A673 (cell line): ENCODE measurements around the gene ACP5. TPM values are rescaled to one million over a fixed set of nuclear protein-coding genes. Genes with fewer than 3 reads are reported as not detected.

Experiments used
- BruUV-seq: library from RNA; stranded (reverse); fragments of 400-500 nt; replicated peaks from 2 replicates; lab custom pipeline; 2021; lab: Mats Ljungman, UMichigan
- CTCF ChIA-PET: fragments of 300-600 bp; sonication (Branson Sonifier 250); formaldehyde crosslinking; loops from one replicate; lab custom pipeline; 2022; ENCODE audit warnings: antibody characterized with exemption; lab: Charles Lee
- POLR2A ChIA-PET: fragments of 300-600 bp; sonication (Branson Sonifier 250); formaldehyde crosslinking; loops from one replicate; lab custom pipeline; 2022; ENCODE audit warnings: antibody characterized with exemption; ENCODE audit not compliant: low non-redundant PET; lab: Charles Lee
- DNase-seq: peaks from one replicate; pipeline ENCODE4 v3.0.0-alpha.2; 2015; ENCODE audit warnings: low spot score
- H3K27ac ChIP-seq: fragments of 200-600 bp; sonication (generic); 2 replicates; pipeline ENCODE4 v1.5.1; 2016; ENCODE audit warnings: mixed run types, low read depth, mild to moderate bottlenecking, mixed read lengths, antibody characterized with exemption, low read length; ENCODE audit not compliant: poor library complexity, severe bottlenecking
- H3K27me3 ChIP-seq: fragments of 200-600 bp; sonication (generic); replicated peaks from 2 replicates; pipeline ENCODE4 v1.6.1; 2017; ENCODE audit warnings: mixed run types, low read depth, mild to moderate bottlenecking, mixed read lengths, antibody characterized with exemption, low read length; ENCODE audit not compliant: insufficient read depth, poor library complexity
- H3K36me3 ChIP-seq: fragments of 200-600 bp; sonication (generic); 2 replicates; pipeline ENCODE4 v1.6.1; 2016; ENCODE audit warnings: mixed run types, mild to moderate bottlenecking, mixed read lengths, antibody characterized with exemption, low read length; ENCODE audit not compliant: insufficient read depth, poor library complexity, severe bottlenecking
- H3K4me1 ChIP-seq: fragments of 200-600 bp; sonication (generic); 2 replicates; pipeline ENCODE4 v1.6.1; 2017; ENCODE audit warnings: mixed run types, mild to moderate bottlenecking, mixed read lengths, antibody characterized with exemption, low read length; ENCODE audit not compliant: insufficient read depth, poor library complexity, severe bottlenecking
- H3K4me3 ChIP-seq: fragments of 200-600 bp; sonication (generic); 2 replicates; pipeline ENCODE4 v1.5.1; 2016; ENCODE audit warnings: low read depth, mixed run types, mild to moderate bottlenecking, mixed read lengths, low read length; ENCODE audit not compliant: poor library complexity, severe bottlenecking
- H3K9me3 ChIP-seq: fragments of 200-600 bp; sonication (generic); 2 replicates; pipeline ENCODE4 v1.6.1; 2016; ENCODE audit warnings: mixed run types, low read depth, mild to moderate bottlenecking, mixed read lengths, antibody characterized with exemption, low read length; ENCODE audit not compliant: poor library complexity, severe bottlenecking
- EZH2 ChIP-seq: fragments of 200-600 bp; sonication (generic); IDR thresholded peaks from 2 replicates; pipeline ENCODE4 v1.6.1; 2017; ENCODE audit warnings: borderline replicate concordance, low read depth, mild to moderate bottlenecking, mixed read lengths, antibody characterized with exemption, low read length; ENCODE audit not compliant: poor library complexity, severe bottlenecking
- intact Hi-C: fragments of 100-400 bp; cut with micrococcal nuclease; formaldehyde crosslinking; loops from one replicate; pipeline ENCODE4 v1.10.0; 2022; ENCODE audit not compliant: unreplicated experiment
- total RNA-seq: library from RNA; stranded (reverse); gene quantifications from 2 replicates; pipeline ENCODE4 v1.2.3, GENCODE V29; 2021
- TF ChIP-seq, protein P1 (sequence below): fragments of 300-800, 200-600 bp; sonication (generic); conservative IDR thresholded peaks from 2 replicates; pipeline ENCODE4 v1.5.1; 2017; ENCODE audit warnings: low read depth, mild to moderate bottlenecking, antibody characterized with exemption, low read length, moderate library complexity, mixed read lengths

Gene ACP5
- total RNA-seq, 1 experiment from 2014 or later = not detected

DNA sequence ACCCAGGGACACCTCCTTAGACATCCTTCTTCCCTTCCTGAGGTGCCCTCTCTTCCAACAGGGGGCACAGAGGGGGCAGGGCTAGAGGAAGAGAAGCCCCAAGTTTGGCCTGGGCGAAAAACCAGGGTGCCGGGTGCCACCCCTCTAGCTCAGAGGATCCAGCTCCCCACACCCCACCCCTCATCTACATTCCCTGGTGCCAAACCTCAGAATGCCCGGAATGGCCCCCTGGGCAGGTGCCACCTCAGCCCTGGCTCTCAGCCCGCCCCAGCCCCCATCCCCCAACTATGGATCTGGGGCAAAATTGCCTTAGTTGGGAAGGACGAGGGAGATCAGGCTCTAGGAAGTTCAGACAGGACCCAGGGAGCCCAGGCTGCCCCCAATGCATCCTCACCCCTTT, 36.8 kb downstream of the ACP5 start:
- no peak for TF ChIP-seq EZH2
- TF ChIP-seq, protein P1, sequence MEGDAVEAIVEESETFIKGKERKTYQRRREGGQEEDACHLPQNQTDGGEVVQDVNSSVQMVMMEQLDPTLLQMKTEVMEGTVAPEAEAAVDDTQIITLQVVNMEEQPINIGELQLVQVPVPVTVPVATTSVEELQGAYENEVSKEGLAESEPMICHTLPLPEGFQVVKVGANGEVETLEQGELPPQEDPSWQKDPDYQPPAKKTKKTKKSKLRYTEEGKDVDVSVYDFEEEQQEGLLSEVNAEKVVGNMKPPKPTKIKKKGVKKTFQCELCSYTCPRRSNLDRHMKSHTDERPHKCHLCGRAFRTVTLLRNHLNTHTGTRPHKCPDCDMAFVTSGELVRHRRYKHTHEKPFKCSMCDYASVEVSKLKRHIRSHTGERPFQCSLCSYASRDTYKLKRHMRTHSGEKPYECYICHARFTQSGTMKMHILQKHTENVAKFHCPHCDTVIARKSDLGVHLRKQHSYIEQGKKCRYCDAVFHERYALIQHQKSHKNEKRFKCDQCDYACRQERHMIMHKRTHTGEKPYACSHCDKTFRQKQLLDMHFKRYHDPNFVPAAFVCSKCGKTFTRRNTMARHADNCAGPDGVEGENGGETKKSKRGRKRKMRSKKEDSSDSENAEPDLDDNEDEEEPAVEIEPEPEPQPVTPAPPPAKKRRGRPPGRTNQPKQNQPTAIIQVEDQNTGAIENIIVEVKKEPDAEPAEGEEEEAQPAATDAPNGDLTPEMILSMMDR = no peak
- intact Hi-C loops = no loop called here
- Histone ChIP-seq H3K27ac (no peak overlapping the region), H3K27me3 (no peaks in the 10 kb centered on the region), H3K36me3 (no peaks in the 10 kb centered on the region), H3K4me3 (no peak overlapping the region), H3K9me3 (no peaks in the 10 kb centered on the region), H3K4me1 (peaks cover 10% of the 10 kb centered on the region)
- POLR2A ChIA-PET = no interaction called here
- CTCF ChIA-PET = no interaction called here
- DNase-seq = no peak
- no TSS peak for BruUV-seq

DNA sequence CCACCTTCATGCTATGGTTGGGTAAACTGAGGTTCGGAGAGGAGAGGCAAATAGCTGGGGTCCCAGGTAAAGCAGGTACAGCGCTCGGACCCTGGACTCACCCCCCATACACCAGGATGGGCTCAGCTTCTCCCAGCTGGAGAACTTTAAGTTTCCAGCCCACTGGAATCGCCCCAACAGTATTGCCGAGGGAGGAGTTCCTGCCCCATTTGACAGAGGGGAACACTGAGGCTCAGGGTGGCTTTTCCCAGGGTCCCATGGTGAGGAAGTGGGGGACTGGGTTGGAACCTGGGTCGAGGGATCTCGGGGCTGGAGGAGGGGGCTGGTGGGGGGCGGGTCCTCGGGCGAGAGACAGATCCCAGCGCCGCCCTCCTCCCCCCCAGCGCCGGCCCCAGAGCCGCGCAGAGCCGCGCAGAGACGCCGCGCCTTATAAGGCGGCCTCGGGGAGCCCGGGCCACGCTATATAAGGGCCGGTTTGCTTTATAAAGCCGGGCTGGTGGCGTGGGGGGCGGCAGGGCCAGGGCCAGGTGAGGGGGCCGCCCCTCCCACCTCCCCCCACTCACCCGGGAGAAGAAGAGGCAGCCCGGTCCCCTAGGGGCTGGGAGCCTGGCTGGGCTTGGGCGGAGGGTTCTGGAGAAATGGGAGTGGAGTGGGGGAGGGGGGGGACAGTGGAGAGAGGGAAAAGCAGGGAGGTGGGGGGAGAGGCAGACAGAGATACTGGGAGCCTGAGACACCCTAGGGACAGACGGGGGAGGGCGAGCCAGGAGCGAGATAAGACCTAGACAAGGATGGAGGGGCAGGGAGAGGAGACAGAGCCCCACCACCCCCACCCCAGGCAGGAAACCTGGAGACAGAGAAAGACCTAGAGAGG, 37.7 kb downstream of the ACP5 start:
- H3K4me3 ChIP-seq = peak overlapping the region; percentile 31
- peaks cover 10% of the 10 kb centered on the region for H3K4me1 ChIP-seq
- no peak overlapping the region for H3K27ac ChIP-seq
- no peak for DNase-seq
- POLR2A ChIA-PET = no interaction called here
- intact Hi-C loops = no loop called here
- no TSS peak for BruUV-seq
- no peaks in the 10 kb centered on the region for H3K27me3 ChIP-seq
- H3K9me3 ChIP-seq = no peaks in the 10 kb centered on the region
- CTCF ChIA-PET = no interaction called here
- no peaks in the 10 kb centered on the region for H3K36me3 ChIP-seq
- TF ChIP-seq, protein P1 = no peak
- TF ChIP-seq EZH2 = no peak

DNA sequence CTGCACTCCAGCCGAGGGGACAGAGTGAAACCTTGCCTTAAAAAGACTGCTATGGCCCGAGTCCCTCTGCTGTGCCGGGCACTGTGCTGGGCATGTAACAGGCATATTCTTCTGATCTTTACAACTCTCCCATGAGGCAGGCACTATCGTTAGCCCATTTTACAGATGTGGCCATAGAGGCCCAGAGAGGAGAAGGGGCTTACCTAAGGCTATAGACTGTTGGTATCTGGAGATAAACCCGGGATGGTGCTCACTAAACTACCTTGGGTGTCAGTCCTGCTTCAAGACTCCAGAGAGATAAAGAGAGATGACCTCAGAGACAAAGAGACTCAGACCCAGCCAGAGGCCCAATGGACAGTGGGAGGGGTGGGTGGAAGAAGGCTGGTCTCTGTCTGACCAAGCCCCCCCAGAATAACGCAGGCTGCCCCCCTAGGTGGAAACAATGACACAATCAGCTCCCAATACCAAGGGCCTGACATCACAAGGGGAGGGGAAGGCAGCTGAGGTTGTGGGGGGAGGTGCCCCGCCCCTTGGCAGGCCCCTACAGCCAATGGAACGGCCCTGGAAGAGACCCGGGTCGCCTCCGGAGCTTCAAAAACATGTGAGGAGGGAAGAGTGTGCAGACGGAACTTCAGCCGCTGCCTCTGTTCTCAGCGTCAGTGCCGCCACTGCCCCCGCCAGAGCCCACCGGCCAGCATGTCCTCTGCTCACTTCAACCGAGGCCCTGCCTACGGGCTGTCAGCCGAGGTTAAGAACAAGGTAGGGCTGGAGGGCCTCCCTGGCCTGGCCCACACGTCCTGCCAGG, 39.0 kb downstream of the ACP5 start, which contains the start of gene CNN1:
Gene CNN1, plus strand, starts transcription at position 620 of the 805 bp plus-strand sequence. Its CDS starts 77 bp downstream, at position 697.
- CTCF ChIA-PET = no interaction called here
- H3K4me3 ChIP-seq = peak within 1 kb of the TSS; percentile 31
- H3K36me3 ChIP-seq = no peaks in the 10 kb centered on the region
- H3K4me1 ChIP-seq = peaks cover 10% of the 10 kb centered on the region
- no peaks in the 10 kb centered on the region for H3K27me3 ChIP-seq
- no peaks in the 10 kb centered on the region for H3K9me3 ChIP-seq
- DNase-seq = peak; percentile 41
- intact Hi-C loops = no loop called here
- no TSS peak for BruUV-seq
- POLR2A ChIA-PET = no interaction called here
- TF ChIP-seq, protein P1 = no peak
- TF ChIP-seq EZH2 = no peak
- H3K27ac ChIP-seq = no peak within 1 kb of the TSS
